Tibial nerve (tissue), 4 donors: ENCODE measurements around the gene GLRA1.

Experiments used
- CTCF ChIP-seq, 5 experiments: fragments of 200-600 bp in 3 of 5; fragments of 450-650 bp in 2 of 5; sonication (generic) in 3 of 5; IDR thresholded peaks; one replicate each; pipeline ENCODE4 v1.5.1; 2016 to 2019; ENCODE audit warnings: antibody characterized with exemption in 5 of 5, mild to moderate bottlenecking in 3 of 5, moderate library complexity in 2 of 5
- EP300 ChIP-seq, 2 donors: sonication (generic); formaldehyde crosslinking; IDR thresholded peaks; one replicate each; pipeline ENCODE4 v1.6.1; 2017; ENCODE audit warnings: antibody characterized with exemption in 2 of 2, mild to moderate bottlenecking in 1 of 2

- no peak for TF ChIP-seq CTCF (IDR thresholded peaks at IDR 0.05)
- no peak for TF ChIP-seq EP300 (IDR thresholded peaks at IDR 0.05)
Observed at GRCh38 chr5:151810449-151810848, 114.2 kb downstream of the GLRA1 start.
